SK-N-SH treated with all-trans-retinoic acid at 6 μM for 48 hours (cell line): ENCODE data around the gene DBNDD1.

Source experiments
- ARNTL ChIP-seq: fragments of 450-650 bp; formaldehyde crosslinking; IDR thresholded peaks from 2 replicates; pipeline ENCODE4 v1.5.0; 2020; ENCODE audit warnings: low read depth, mild to moderate bottlenecking, moderate library complexity, borderline replicate concordance
- BACH2 ChIP-seq: fragments of 250-450 bp; sonication (Bioruptor Pico); IDR thresholded peaks from 2 replicates; pipeline ENCODE4 v1.9.0; 2021; ENCODE audit warnings: mild to moderate bottlenecking, borderline replicate concordance
- CSRNP3 ChIP-seq: fragments of 250-450 bp; sonication (Bioruptor Pico); IDR thresholded peaks from 2 replicates; pipeline ENCODE4 v1.5.1; 2021; ENCODE audit warnings: mild to moderate bottlenecking, moderate library complexity
- OSR1 ChIP-seq: fragments of 250-450 bp; sonication (Bioruptor Pico); IDR thresholded peaks from 2 replicates; pipeline ENCODE4 v1.8.0; 2022; ENCODE audit warnings: moderate library complexity, mild to moderate bottlenecking, inconsistent platforms
- RARB ChIP-seq: fragments of 250-450 bp; sonication (Bioruptor Pico); IDR thresholded peaks from 2 replicates; pipeline ENCODE4 v1.8.0; 2021; ENCODE audit warnings: mild to moderate bottlenecking, moderate library complexity
- SNAI2 ChIP-seq: fragments of 250-450 bp; sonication (Bioruptor Pico); IDR thresholded peaks from 2 replicates; pipeline ENCODE4 v1.5.0; 2020; ENCODE audit warnings: mild to moderate bottlenecking, moderate library complexity
- TCF4 ChIP-seq: fragments of 250-450 bp; sonication (Bioruptor Pico); IDR thresholded peaks from 2 replicates; pipeline ENCODE4 v1.8.0; 2021; ENCODE audit warnings: mild to moderate bottlenecking, moderate library complexity, borderline replicate concordance
- TOX ChIP-seq: fragments of 250-450 bp; sonication (Bioruptor Pico); IDR thresholded peaks from 2 replicates; pipeline ENCODE4 v1.8.0; 2021; ENCODE audit warnings: mild to moderate bottlenecking, moderate library complexity, borderline replicate concordance
- TSHZ2 ChIP-seq: fragments of 250-450 bp; sonication (Bioruptor Pico); IDR thresholded peaks from 2 replicates; pipeline ENCODE4 v1.5.0; 2020; ENCODE audit warnings: mild to moderate bottlenecking, moderate library complexity
- ZC3H10 ChIP-seq: fragments of 250-450 bp; sonication (Bioruptor Pico); IDR thresholded peaks from 2 replicates; pipeline ENCODE4 v1.5.1; 2021; ENCODE audit warnings: mild to moderate bottlenecking, moderate library complexity
- ZFP30 ChIP-seq: fragments of 450-650 bp; formaldehyde crosslinking; IDR thresholded peaks from 2 replicates; pipeline ENCODE4 v1.5.0; 2022; ENCODE audit warnings: mild to moderate bottlenecking, moderate library complexity

- TF ChIP-seq CSRNP3 (CRISPR knock-in tag) (no peak), RARB (CRISPR knock-in tag) (no peak), BACH2 (no peak), ARNTL (CRISPR knock-in tag) (no peak), SNAI2 (CRISPR knock-in tag) (no peak), TOX (CRISPR knock-in tag) (no peak), OSR1 (CRISPR knock-in tag) (no peak), ZC3H10 (no peak), ZFP30 (CRISPR knock-in tag) (no peak), TCF4 (CRISPR knock-in tag) (no peak), TSHZ2 (CRISPR knock-in tag) (no peak)
These were observed 24.3 kb upstream of the DBNDD1 start for GRCh38 chr16:90043526-90043925.
